ENCODE data around the gene GAS6.

- TF ChIP-seq ZNF70 (CRISPR knock-in tag; IDR thresholded peaks at IDR 0.05) (no peak), ARNTL (CRISPR knock-in tag; IDR thresholded peaks at IDR 0.05; ENCODE audit: borderline replicate concordance, low read depth) (no peak), GLIS3 (CRISPR knock-in tag; IDR thresholded peaks at IDR 0.05) (no peak)
Observed at GRCh38 chr13:113809934-113810333, 53.9 kb downstream of the GAS6 start.

Measured in SK-N-SH treated with all-trans-retinoic acid at 6 μM for 48 hours (cell line).